IPS-NIHi11 (cell line): ENCODE results near the gene TMEM204.

Experiments used
- DNase-seq: peaks from one replicate; pipeline ENCODE4 v3.0.0; 2012; ENCODE audit warnings: mixed read lengths, low spot score

The TMEM204 gene

DNA sequence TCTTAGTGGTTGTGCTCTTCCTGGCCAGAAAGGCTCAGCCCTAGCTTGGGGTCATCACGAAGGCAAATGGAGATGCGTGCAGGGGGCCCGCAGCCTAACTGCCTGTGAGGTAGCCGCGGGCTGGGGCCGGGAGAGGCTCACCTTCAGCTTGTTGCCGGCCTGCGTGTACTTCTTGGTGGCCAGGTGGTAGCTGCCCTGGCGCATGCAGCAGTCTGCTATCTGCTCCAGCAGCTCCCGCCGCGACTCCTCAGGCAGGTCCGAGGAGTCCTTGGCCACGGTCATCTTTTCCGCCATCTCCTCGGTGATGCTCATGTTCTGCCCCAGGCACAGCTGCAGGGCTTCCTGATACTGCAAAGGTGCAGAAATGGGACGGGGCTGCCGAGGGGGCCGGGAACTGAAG is 13.0 kb upstream of the TMEM204 start:
- DNase-seq = no peak

DNA sequence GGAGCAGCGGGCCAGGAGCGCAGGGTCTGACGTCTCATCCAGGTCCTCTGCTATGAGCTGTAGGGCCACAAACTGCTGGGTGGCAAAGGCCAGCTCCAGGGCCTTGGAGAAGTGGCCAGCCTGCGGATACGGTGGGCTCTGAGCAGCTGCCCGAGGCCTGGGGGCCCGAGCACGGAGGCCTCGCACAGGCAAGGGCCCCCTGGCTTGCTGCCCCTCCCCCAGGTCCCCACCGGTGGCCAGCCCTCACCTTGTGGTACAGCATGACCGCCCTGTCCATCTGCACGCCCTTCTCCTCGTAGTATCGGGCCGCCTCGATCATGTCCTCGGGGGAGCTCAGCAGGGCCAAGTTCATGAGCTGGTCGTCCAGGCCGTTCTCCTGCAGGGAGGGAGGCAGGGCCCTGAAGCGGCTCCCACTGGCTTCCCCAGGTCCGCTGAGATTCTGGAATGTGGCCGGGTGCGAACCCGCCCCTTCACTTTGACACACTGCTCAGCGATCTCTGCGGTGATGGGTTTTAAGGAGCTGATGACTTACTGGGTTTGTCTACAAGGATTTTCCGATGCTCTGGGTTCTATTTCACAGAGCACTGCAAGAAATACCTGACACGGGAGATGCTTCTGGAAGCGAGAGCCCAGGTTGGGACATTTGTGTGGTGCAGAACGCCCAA is 9.8 kb upstream of the TMEM204 start:
- no peak for DNase-seq

DNA sequence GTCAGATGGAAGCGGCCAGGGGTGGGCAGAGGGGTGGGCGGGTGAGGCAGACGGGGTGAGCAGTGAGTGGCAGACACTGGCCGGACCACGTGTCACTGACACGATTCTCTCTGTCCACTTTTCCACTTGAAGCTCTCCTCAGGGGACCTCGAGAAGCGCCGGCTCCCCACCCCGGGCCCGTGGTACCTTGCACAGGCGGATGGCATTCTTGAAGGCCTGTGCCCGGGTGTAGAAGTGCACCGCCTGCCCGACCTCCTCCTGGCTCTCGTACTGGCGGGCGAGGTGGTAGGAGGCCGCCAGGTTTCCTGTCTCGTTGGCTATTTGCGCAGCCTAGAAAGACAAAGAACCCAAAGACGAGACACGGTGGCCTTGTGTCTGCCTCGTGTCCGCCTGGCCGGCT is 9.1 kb upstream of the TMEM204 start:
- DNase-seq = no peak

GRCh38 chr16:1525871-1526607 is 7.4 kb upstream of the TMEM204 start:
- no peak for DNase-seq

GRCh38 chr16:1526608-1527555 is 6.6 kb upstream of the TMEM204 start:
- DNase-seq = no peak

GRCh38 chr16:1527836-1528811 is 5.3 kb upstream of the TMEM204 start:
- no peak for DNase-seq

DNA sequence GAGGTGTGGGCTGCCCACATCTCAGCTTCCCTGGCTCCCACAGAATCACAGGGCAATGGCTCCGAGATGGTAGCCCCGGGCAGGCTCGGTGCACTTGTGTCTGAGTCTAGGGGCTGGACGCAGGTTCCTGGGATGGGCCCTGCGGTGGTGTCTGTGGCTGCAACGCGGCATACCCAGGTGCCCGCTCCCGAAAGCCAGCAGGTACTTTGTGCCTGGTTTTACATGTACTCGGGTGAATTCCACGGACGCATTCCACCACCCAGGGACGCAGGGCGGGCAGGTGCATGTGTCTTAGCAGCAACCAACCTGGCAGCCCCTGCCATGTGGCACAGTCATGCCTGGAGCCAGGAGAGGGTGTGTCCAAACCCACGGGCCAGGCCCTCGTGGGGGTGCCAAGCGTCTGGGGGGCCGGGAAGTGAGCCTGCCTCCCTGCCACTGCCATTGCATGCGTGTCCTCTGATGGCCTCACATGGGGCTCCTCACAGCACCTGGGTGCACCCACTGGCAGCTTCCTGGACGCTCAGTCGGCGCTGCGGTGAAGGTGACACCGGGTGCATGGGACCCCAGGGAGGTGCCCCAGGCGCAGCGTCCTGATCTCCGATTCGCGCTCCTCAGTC is 4.4 kb upstream of the TMEM204 start:
- no peak for DNase-seq

DNA sequence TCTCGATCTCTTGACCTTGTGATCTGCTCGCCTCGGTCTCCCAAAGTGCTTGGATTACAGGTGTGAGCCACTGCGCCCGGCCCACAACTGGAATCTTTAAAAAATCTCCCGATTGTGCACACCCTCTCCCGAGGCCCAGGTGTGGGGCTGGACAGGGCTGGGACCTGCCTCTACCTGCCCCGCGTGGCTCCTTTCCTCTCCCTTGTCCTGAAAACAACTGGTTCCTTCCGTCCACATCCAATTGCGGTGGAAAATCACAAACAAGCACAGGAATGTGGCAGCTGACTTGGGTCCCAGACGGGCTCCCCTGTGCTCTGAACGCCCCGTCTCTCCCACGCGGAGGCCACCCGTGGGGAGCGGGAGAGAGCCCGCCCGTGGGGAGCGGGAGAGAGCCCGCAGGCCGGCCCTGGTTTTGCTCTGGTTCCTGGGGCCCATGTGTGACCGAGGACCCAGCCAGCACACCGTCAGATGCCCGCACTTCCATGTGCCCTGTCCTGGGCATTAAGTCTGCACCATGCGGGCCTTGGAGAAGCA is 3.0 kb upstream of the TMEM204 start:
- DNase-seq = no peak

DNA sequence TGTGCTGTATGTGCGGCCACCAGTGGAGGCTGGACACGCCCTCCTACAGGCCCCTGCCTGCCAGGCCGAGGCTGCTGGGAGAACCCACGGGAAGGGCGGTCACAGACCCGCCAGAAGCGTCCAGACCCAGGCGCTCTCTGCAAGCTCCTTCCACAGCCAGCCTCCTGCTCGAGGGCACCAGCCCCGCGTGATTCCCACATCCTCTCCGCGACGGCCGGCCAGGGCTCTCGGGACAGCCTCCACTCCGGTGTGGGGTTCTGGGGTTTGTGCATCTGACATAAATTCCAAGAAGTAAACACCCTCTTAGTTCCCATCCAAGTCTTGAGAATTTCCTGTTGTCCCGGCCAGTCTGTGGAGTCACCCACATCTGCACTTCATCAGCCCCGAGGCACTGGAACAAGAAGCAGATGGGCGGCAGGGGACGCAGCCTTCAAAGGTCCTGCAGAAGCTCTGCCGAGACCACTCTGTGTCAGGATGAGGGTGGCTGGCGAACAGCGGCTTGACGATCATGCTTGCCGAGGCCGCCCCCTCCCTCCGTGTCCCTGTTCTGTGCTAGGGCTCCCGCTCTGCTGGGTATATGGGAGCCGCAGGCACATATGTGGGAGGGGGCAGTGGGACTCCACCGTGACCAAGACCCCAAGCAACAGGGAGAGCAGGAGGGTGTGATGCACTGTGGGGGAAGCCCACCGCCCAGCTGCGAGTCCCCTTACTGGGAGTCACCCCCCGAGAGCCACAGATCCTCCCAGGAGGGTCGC is 2.4 kb upstream of the TMEM204 start:
- no peak for DNase-seq

DNA sequence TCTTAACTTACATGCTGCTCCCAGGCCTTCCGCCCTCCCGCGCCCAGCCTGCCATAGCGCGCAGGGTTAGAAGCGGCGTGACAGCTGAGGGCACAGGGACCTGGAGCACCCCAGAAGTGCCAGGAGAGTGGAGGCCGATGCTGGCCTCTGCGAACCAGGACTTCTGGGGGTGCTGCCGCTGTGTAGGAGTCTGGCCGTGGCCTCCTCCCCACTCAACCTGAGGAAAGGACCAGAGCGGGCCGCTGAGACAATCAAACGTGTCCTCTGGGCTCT is 1.9 kb upstream of the TMEM204 start:
- DNase-seq = no peak

DNA sequence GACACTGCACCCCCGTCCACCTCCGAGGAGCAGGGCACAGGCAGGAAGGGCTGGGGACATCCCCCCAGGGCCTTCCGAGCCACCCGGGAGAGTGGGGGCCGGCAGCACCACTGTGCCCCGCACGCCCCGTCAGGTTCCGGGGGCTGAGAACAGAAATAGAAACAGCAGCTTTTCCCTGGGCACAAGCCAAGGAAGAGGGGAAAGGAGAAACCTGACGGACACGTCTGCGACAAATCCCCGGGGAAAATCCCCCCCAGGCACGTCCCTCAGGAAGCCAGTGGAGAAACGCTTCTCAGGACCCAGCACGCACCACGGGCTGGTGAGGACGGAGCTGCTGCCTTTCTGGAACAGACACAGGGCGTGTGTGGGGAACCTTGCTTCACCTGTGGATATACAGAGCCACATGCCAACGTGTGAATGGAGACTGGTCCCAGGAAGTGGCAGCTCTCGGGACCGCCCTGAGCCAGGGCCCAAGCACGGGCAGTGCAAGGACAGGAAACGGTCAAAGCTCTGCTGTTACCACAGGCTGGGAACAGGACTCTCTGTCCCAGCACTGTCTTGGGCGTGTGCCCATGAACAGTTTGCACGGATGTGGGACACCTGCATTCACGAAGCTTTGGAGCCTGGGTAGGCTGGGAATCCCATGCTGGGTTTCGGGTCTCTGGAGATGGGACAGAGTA is 1.2 kb upstream of the TMEM204 start:
- DNase-seq = no peak

- no peak for DNase-seq
Observed at GRCh38 chr16:1532771-1533170, 695 bp upstream of the TMEM204 start.

DNA sequence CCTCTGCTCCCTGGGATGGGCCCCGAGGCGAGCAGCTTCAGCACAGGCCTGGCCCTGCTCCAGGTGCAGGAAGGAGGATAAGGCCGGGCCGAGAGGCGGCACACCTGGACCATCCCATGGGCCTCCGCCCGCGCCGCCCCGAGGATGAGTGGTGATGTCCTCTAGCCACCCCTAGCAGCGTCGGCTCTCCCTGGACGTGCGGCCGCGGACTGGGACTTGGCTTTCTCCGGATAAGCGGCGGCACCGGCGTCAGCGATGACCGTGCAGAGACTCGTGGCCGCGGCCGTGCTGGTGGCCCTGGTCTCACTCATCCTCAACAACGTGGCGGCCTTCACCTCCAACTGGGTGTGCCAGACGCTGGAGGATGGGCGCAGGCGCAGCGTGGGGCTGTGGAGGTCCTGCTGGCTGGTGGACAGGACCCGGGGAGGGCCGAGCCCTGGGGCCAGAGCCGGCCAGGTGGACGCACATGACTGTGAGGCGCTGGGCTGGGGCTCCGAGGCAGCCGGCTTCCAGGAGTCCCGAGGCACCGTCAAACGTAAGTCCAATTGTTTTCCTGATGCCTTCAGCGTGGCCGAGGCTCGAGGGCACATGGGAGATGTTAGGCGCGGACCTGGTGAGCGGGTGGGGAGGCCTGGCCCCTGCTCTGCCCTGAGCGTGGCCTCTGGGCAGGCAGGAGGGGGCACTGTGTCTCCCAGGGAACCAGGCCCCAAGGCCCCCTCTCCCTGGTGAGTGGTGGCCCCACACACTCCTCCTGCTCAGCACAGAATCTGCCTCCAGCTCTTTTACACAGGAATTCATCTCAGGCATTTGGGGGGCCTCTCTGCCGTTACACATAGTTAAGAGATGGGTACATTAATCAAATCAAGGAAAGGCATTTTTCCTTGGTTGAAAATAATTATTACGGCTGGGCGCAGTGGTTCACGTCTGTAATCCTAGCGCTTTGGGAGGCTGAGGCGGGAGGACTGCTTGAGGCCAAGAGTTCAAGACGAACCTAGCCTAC is 855 bp downstream of the TMEM204 start:
- DNase-seq = no peak

DNA sequence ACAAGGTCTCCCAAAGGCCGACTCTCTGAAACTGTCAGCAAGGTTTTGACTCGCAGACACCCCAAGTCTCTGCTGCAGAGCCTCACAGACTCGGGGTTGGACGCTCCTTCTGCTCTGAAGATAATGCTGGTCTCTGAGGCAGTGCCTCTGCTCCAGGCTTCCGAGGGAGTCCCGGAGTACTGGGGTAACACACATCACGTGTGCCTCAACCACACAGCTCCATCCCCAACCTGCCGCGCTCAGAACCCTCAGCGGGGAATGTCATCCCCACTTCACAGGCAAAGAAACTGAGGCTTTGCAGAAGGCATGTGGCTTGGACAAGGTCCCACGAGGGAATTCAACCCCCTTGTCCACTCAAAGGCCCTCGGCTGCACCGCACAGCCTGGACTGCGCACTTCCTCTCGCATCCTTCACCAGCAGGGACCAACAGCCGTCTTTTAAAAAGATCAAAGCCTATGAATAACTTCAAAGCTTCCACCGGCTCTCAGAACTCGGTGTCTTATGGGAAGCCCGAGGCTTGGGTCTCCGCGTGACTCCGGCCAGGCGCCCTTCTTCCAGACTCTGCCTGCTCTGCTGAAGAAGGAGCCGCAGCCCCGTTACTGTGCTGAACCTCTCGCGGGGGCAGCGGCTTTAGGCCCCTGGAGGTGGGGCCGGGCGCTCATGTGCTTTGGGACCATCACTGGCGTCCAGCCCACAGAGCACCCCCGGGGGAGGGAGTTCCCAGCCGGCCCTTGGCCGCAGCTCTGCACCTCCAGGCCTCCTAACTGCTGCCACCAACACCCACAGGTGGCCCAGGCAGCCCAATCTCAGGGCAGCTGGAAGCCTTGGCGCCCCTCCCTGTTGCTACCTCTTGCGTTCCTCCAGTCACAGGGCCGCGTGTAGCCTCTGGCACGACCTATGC is 2.2 kb downstream of the TMEM204 start:
- DNase-seq = no peak

- no peak for DNase-seq
Observed at GRCh38 chr16:1536601-1537000, 3.1 kb downstream of the TMEM204 start.

DNA sequence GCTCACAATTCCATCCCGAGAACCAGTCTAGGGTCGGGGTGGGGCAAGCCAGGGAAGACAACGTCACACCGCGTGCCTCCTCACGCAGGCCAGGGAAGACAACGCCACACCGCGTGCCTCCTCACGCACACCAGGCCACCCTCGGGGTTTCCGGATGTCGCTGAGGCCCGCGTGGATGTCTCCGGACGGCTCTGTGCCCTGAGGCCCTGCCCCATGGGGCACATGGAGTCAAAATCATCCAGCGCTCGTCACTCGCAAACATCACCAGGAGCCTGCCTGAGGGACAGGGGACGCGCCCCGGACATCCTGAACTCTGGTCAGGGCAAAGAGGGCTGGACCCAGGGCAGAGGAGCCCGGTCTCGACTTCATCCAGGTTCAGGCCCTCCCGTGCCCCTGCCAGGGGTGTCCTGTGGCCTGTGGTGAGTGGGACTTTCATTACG is 3.7 kb downstream of the TMEM204 start:
- DNase-seq = no peak

- DNase-seq = no peak
Observed at GRCh38 chr16:1537763-1538289, 4.4 kb downstream of the TMEM204 start.
